OCI-LY1 (cell line): ENCODE measurements around the gene BMI1.

Experiments used
- H2AFZ ChIP-seq: fragments of 200-600 bp; sonication (generic), shearing (Covaris generic); 2 replicates; pipeline ENCODE4 v1.6.0; 2014; ENCODE audit warnings: antibody characterized with exemption, mild to moderate bottlenecking, low read length
- H3F3A ChIP-seq: fragments of 200-600 bp; sonication (generic), shearing (Covaris generic); 2 replicates; pipeline ENCODE4 v1.6.0; 2014; ENCODE audit warnings: mild to moderate bottlenecking, antibody characterized with exemption, low read length, moderate library complexity; ENCODE audit not compliant: insufficient read depth
- H3K27ac ChIP-seq: fragments of 200-600 bp; sonication (generic); 2 replicates; pipeline ENCODE4 v1.5.1; 2014; ENCODE audit warnings: low read length, mixed run types, mild to moderate bottlenecking, low read depth; ENCODE audit not compliant: poor library complexity, severe bottlenecking
- H3K27me3 ChIP-seq: fragments of 200-600 bp; sonication (generic); 2 replicates; pipeline ENCODE4 v1.6.0; 2014; ENCODE audit warnings: antibody characterized with exemption, mild to moderate bottlenecking, low read length, moderate library complexity; ENCODE audit not compliant: insufficient read depth
- H3K36me3 ChIP-seq: fragments of 200-600 bp; sonication (generic); 2 replicates; pipeline ENCODE4 v1.6.1; 2014; ENCODE audit warnings: mild to moderate bottlenecking, antibody characterized with exemption, low read length, moderate library complexity, mixed read lengths; ENCODE audit not compliant: insufficient read depth
- H3K4me1 ChIP-seq: fragments of 200-600 bp; sonication (generic); 2 replicates; pipeline ENCODE4 v1.5.1; 2014; ENCODE audit warnings: mild to moderate bottlenecking, low read length, moderate library complexity; ENCODE audit not compliant: insufficient read depth, severe bottlenecking
- H3K4me2 ChIP-seq: fragments of 200-600 bp; sonication (generic), shearing (Covaris generic); 2 replicates; pipeline ENCODE4 v1.6.1; 2014; ENCODE audit warnings: low read length
- H3K4me3 ChIP-seq: fragments of 200-600 bp; sonication (generic); 2 replicates; pipeline ENCODE4 v1.5.1; 2014; ENCODE audit warnings: low read length, low read depth, mild to moderate bottlenecking, mixed read lengths; ENCODE audit not compliant: poor library complexity, severe bottlenecking
- H3K79me2 ChIP-seq: fragments of 200-600 bp; shearing (Covaris generic); 2 replicates; pipeline ENCODE4 v1.6.1; 2016; ENCODE audit warnings: mixed run types, low read length, mixed read lengths; ENCODE audit not compliant: insufficient read depth
- H3K9ac ChIP-seq: fragments of 200-600 bp; sonication (generic), shearing (Covaris generic); 2 replicates; pipeline ENCODE4 v1.6.1; 2014; ENCODE audit warnings: mild to moderate bottlenecking, low read length, mixed read lengths
- H3K9me2 ChIP-seq: fragments of 200-600 bp; sonication (generic), shearing (Covaris generic); 2 replicates; pipeline ENCODE4 v1.6.1; 2014; ENCODE audit warnings: low read depth, mild to moderate bottlenecking, low read length, mixed read lengths
- H3K9me3 ChIP-seq: fragments of 200-600 bp; shearing (Covaris generic); 2 replicates; pipeline ENCODE4 v1.6.1; 2014; ENCODE audit warnings: low read length, mixed read lengths
- H4K20me1 ChIP-seq: fragments of 200-600 bp; sonication (generic), shearing (Covaris generic); 2 replicates; pipeline ENCODE4 v1.6.0; 2016; ENCODE audit warnings: mild to moderate bottlenecking, low read length; ENCODE audit not compliant: insufficient read depth
- CTCF ChIP-seq: fragments of 200-600 bp; sonication (generic), shearing (Covaris generic); IDR thresholded peaks from 2 replicates; pipeline ENCODE4 v1.5.1; 2017; ENCODE audit warnings: mild to moderate bottlenecking, antibody characterized with exemption, low read length, moderate library complexity, mixed read lengths
- EZH2 ChIP-seq: fragments of 200-600 bp; sonication (generic), shearing (Covaris generic); IDR thresholded peaks from 2 replicates; pipeline ENCODE4 v1.8.0; 2017; ENCODE audit warnings: borderline replicate concordance, mixed run types, mild to moderate bottlenecking, antibody characterized with exemption, low read length, moderate library complexity, mixed read lengths

The BMI1 gene

GRCh38 chr10:22366771-22367170 lies 45.9 kb downstream of the BMI1 start:
- no peak overlapping the region for H3K9ac ChIP-seq
- no peaks in the 10 kb centered on the region for H3K36me3 ChIP-seq
- H3K9me3 ChIP-seq, result no peaks in the 10 kb centered on the region
- no peak overlapping the region for H3K4me3 ChIP-seq
- no peaks in the 10 kb centered on the region for H3K27me3 ChIP-seq
- no peak for TF ChIP-seq EZH2
- TF ChIP-seq CTCF, result no peak
- no peak overlapping the region for H3K27ac ChIP-seq
- H4K20me1 ChIP-seq, result no peaks in the 10 kb centered on the region
- H2AFZ ChIP-seq, result no peak overlapping the region
- no peaks in the 10 kb centered on the region for H3K79me2 ChIP-seq
- no peak overlapping the region for H3K4me2 ChIP-seq
- H3K9me2 ChIP-seq, result no peaks in the 10 kb centered on the region
- H3K4me1 ChIP-seq, result no peaks in the 10 kb centered on the region
- H3F3A ChIP-seq, result no peaks in the 10 kb centered on the region

GRCh38 chr10:22367471-22367870 lies 46.6 kb downstream of the BMI1 start:
- no peak overlapping the region for H3K27ac ChIP-seq
- H3K9ac ChIP-seq, result no peak overlapping the region
- TF ChIP-seq CTCF, result no peak
- no peak for TF ChIP-seq EZH2
- H4K20me1 ChIP-seq, result no peaks in the 10 kb centered on the region
- no peaks in the 10 kb centered on the region for H3F3A ChIP-seq
- H3K27me3 ChIP-seq, result no peaks in the 10 kb centered on the region
- no peaks in the 10 kb centered on the region for H3K9me3 ChIP-seq
- no peak overlapping the region for H2AFZ ChIP-seq
- no peaks in the 10 kb centered on the region for H3K4me1 ChIP-seq
- no peaks in the 10 kb centered on the region for H3K79me2 ChIP-seq
- H3K4me2 ChIP-seq, result no peak overlapping the region
- H3K36me3 ChIP-seq, result no peaks in the 10 kb centered on the region
- no peak overlapping the region for H3K4me3 ChIP-seq
- no peaks in the 10 kb centered on the region for H3K9me2 ChIP-seq

- Histone ChIP-seq H3K9me2 (no peaks in the 10 kb centered on the region), H3K4me1 (no peaks in the 10 kb centered on the region), H3K4me2 (no peak overlapping the region), H3K9ac (no peak overlapping the region), H2AFZ (no peak overlapping the region), H3K4me3 (no peak overlapping the region), H4K20me1 (no peaks in the 10 kb centered on the region), H3K9me3 (no peaks in the 10 kb centered on the region), H3F3A (no peaks in the 10 kb centered on the region), H3K27ac (no peak overlapping the region), H3K79me2 (no peaks in the 10 kb centered on the region), H3K27me3 (no peaks in the 10 kb centered on the region), H3K36me3 (no peaks in the 10 kb centered on the region)
- TF ChIP-seq CTCF (no peak), EZH2 (no peak)
Observed at GRCh38 chr10:22368402-22368801, 47.5 kb downstream of the BMI1 start.
